ENCODE measurements around the gene HPS4. TPM values are rescaled to one million over a fixed set of nuclear protein-coding genes. Genes with fewer than 3 reads are reported as not detected.
"Not testable (repeated sequence)": the region's sequence is repeated elsewhere in the genome, so short reads cannot be mapped to it uniquely, and the experiment has no call there.

The HPS4 gene
- 42.7 and 43.2 TPM in 2 replicates for total RNA-seq
- long read RNA-seq, full-length matches to known transcripts = 71 of 170 reads
- long read RNA-seq, partial matches to known transcripts = 37 of 170 reads
- long read RNA-seq, other reads (novel, unspliced or antisense) = 62 of 170 reads

DNA sequence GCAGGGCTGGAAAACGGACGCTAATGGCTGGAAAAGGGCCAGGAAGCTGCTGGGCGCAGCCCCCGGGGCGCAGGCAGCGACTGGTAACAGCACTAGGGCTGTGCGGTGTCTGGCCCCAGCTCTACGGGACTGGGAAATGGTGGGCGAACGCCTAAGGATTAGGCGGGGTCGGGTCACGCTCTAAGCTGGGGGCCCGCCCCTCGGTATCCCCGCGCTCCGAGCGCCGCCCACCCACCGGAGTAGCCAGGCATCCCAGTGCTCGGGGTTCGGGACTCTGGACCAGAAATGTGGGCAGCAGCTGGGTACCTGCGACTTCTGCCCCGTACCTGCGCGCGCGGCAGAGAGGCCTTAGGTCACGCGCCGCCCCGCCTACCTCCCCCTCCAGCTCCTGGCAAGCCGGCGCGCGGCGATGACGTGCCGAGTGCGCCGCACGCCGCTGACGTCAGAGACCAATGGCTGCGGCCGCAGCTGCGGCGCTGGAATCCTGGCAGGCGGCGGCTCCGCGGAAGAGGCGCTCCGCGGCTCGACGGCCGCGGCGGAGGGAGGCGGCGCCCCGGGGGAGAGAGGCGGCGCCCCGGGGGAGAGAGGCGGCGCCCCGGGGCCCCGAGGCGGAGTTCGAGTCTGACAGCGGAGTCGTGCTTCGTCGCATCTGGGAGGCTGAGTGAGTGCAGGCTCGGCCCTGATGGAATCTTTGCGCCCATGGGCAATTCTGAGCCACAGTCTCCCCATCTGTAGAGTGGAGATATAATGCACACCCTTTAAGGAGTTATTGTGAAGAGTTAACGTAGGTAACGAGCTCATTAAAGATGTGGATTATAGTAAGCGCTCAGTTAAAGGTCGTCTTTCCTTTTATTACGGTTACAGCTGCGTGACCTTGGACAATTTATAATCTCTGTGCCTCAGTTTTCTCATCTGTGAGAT lies at the start of gene HPS4, which contains the start of gene SRRD:
Gene HPS4 (minus strand): TSS at position 345 of the 921 bp plus-strand sequence. CDS start 2,021 bp downstream, outside the sequence.
Gene SRRD (plus strand): TSS at position 439 of the 921 bp plus-strand sequence. CDS start 14 bp downstream, at position 453.
- H3K4me3 Mint-ChIP-seq (ENCODE audit: low read depth) = peak within 1 kb of the TSS; percentile 94
- H3K27ac Mint-ChIP-seq = peak within 1 kb of the TSS; percentile 99
- H3K4me1 Mint-ChIP-seq (ENCODE audit: low read depth) = peaks cover 29% of the 10 kb centered on the region
- no peaks in the 10 kb centered on the region for H3K9me3 Mint-ChIP-seq (ENCODE audit: low read depth)
- DNase-seq (ENCODE audit: low spot score, unreplicated experiment) = peak; percentile 93
- TF ChIP-seq, protein P1, sequence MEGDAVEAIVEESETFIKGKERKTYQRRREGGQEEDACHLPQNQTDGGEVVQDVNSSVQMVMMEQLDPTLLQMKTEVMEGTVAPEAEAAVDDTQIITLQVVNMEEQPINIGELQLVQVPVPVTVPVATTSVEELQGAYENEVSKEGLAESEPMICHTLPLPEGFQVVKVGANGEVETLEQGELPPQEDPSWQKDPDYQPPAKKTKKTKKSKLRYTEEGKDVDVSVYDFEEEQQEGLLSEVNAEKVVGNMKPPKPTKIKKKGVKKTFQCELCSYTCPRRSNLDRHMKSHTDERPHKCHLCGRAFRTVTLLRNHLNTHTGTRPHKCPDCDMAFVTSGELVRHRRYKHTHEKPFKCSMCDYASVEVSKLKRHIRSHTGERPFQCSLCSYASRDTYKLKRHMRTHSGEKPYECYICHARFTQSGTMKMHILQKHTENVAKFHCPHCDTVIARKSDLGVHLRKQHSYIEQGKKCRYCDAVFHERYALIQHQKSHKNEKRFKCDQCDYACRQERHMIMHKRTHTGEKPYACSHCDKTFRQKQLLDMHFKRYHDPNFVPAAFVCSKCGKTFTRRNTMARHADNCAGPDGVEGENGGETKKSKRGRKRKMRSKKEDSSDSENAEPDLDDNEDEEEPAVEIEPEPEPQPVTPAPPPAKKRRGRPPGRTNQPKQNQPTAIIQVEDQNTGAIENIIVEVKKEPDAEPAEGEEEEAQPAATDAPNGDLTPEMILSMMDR (IDR thresholded peaks at IDR 0.05; ENCODE audit: unreplicated experiment) = no peak
- no peaks in the 10 kb centered on the region for H3K27me3 Mint-ChIP-seq
- peaks cover 4% of the 10 kb centered on the region for H3K36me3 Mint-ChIP-seq (ENCODE audit: insufficient read depth)

DNA sequence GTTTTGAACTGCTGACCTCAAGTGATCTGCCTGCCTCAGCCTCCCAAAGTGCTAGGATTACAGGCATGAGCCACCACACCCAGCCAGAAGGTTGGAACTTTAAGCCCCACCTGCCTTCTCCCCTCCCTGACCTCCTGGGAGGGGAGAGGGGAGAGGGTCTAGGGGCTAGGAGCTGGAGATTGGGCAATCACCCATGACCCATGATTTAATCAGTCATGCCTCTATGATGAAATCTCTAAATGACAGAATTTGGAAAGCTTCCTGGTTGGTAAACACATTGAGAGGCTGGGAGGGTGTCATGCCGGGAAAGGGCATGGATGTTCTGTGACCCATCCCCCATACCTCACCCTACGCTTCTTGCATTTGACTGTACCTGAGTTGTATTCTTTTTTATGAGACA lies 45.8 kb upstream of the HPS4 start:
- no peaks in the 10 kb centered on the region for H3K9me3 Mint-ChIP-seq (ENCODE audit: low read depth)
- H3K27ac Mint-ChIP-seq = no peak overlapping the region
- H3K4me3 Mint-ChIP-seq (ENCODE audit: low read depth) = no peak overlapping the region
- TF ChIP-seq, protein P1 (IDR thresholded peaks at IDR 0.05; ENCODE audit: unreplicated experiment) = no peak
- H3K4me1 Mint-ChIP-seq (ENCODE audit: low read depth) = no peaks in the 10 kb centered on the region
- H3K27me3 Mint-ChIP-seq = no peaks in the 10 kb centered on the region
- DNase-seq (ENCODE audit: low spot score, unreplicated experiment) = no peak
- H3K36me3 Mint-ChIP-seq (ENCODE audit: insufficient read depth) = no peaks in the 10 kb centered on the region

- not testable (repeated sequence) for H3K9me3 Mint-ChIP-seq (ENCODE audit: low read depth); H3K4me3 Mint-ChIP-seq (ENCODE audit: low read depth); H3K27ac Mint-ChIP-seq; DNase-seq (ENCODE audit: low spot score, unreplicated experiment); H3K27me3 Mint-ChIP-seq; H3K4me1 Mint-ChIP-seq (ENCODE audit: low read depth); H3K36me3 Mint-ChIP-seq (ENCODE audit: insufficient read depth)
These were observed 44.9 kb upstream of the HPS4 start for GRCh38 chr22:26528518-26528917.

DNA sequence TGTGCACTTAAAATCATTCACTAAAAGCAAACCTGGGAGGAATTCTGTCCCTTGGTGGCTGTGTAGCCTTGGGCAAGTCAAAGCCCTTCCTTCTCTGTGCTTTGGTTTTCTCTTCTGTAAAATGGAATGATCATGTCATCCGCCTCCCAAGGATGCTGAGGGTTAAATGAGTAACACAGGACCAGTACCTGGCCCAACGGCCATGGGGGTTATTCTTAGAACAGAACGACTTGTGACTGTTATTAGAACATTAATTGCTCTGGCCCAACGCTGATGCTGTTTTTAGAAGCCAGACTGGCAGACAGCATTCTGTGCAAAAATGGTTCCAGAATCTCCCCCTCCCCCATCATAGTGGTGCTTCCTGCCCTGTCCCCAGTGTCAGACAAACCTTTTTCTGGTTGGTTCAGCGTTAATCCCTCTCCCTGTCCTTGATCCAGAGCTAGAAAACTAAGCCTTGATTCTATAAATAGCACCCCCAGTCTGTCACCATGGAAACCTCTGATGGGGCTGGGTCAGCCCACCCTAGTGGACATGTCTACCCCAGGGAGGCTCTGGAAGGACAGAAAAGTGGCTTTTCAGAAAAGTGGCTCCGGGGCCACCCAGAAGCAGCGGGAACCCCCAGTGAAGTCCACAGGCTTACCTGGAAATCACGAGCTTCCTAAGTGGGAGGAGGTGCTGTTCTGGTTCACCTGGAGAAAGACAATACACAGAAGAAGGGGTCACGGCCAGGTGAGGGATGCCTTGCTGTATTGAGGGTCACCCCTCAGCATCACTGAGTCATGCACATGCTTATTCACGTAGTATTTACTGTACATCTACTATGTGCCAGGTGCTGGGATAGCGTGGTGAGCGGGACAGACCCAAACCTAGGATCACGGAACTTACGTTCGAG lies 44.2 kb upstream of the HPS4 start:
- no peaks in the 10 kb centered on the region for H3K36me3 Mint-ChIP-seq (ENCODE audit: insufficient read depth)
- no peak for DNase-seq (ENCODE audit: low spot score, unreplicated experiment)
- TF ChIP-seq, protein P1 (IDR thresholded peaks at IDR 0.05; ENCODE audit: unreplicated experiment) = no peak
- no peak overlapping the region for H3K4me3 Mint-ChIP-seq (ENCODE audit: low read depth)
- no peaks in the 10 kb centered on the region for H3K27me3 Mint-ChIP-seq
- no peaks in the 10 kb centered on the region for H3K4me1 Mint-ChIP-seq (ENCODE audit: low read depth)
- H3K9me3 Mint-ChIP-seq (ENCODE audit: low read depth) = no peaks in the 10 kb centered on the region
- no peak overlapping the region for H3K27ac Mint-ChIP-seq

DNA sequence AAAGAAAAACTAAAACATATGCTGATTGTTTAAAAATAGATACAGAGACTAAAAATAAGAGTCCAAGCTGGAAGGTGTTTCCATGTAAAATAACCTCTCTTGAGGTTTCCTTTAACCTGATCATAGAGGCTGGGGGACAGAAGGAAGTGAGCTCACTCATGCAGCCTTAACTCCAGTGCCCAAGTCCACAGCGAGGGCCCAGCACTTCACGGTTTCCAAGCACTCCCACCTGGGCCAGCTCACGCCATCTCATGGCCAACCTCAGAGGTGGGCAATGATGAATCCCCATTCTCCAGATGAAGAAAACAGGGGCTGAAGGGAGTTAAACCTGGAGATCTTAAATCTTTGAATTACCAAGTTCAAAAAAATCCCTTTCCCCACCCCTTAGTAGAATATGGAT lies 43.6 kb upstream of the HPS4 start:
- no peak overlapping the region for H3K4me3 Mint-ChIP-seq (ENCODE audit: low read depth)
- H3K4me1 Mint-ChIP-seq (ENCODE audit: low read depth) = no peaks in the 10 kb centered on the region
- no peak overlapping the region for H3K27ac Mint-ChIP-seq
- H3K27me3 Mint-ChIP-seq = no peaks in the 10 kb centered on the region
- TF ChIP-seq, protein P1 (IDR thresholded peaks at IDR 0.05; ENCODE audit: unreplicated experiment) = no peak
- no peak for DNase-seq (ENCODE audit: low spot score, unreplicated experiment)
- H3K36me3 Mint-ChIP-seq (ENCODE audit: insufficient read depth) = no peaks in the 10 kb centered on the region
- H3K9me3 Mint-ChIP-seq (ENCODE audit: low read depth) = no peaks in the 10 kb centered on the region
